ENCODE results near the gene PRAC2.

The PRAC2 gene

GRCh38 chr17:48717367-48718226 lies 5.4 kb upstream of the PRAC2 start:
- no peak overlapping the region for H3K4me3 ChIP-seq (ENCODE audit: low read length)

GRCh38 chr17:48718227-48718760 lies 4.7 kb upstream of the PRAC2 start:
- no peak overlapping the region for H3K4me3 ChIP-seq (ENCODE audit: low read length)
- TF ChIP-seq ZNF274 (IDR thresholded peaks at IDR 0.05; ENCODE audit: low read depth, low read length): no peak

More at GRCh38 chr17:48717367-48718226, 5.4 kb upstream of the PRAC2 start:
- TF ChIP-seq ZNF274 (IDR thresholded peaks at IDR 0.05; ENCODE audit: low read depth, low read length): no peak

GRCh38 chr17:48718761-48719641 lies 4.0 kb upstream of the PRAC2 start:
- H3K4me3 ChIP-seq (ENCODE audit: low read length): no peak overlapping the region
- TF ChIP-seq ZNF274 (IDR thresholded peaks at IDR 0.05; ENCODE audit: low read depth, low read length): no peak

GRCh38 chr17:48719642-48720265 lies 3.2 kb upstream of the PRAC2 start:
- no peak for TF ChIP-seq ZNF274 (IDR thresholded peaks at IDR 0.05; ENCODE audit: low read depth, low read length)
- H3K4me3 ChIP-seq (ENCODE audit: low read length): no peak overlapping the region

GRCh38 chr17:48720266-48721008 lies 2.5 kb upstream of the PRAC2 start:
- TF ChIP-seq ZNF274 (IDR thresholded peaks at IDR 0.05; ENCODE audit: low read depth, low read length): no peak
- H3K4me3 ChIP-seq (ENCODE audit: low read length): no peak overlapping the region

GRCh38 chr17:48721009-48721402 lies 2.0 kb upstream of the PRAC2 start:
- no peak for TF ChIP-seq ZNF274 (IDR thresholded peaks at IDR 0.05; ENCODE audit: low read depth, low read length)
- H3K4me3 ChIP-seq (ENCODE audit: low read length): no peak overlapping the region

GRCh38 chr17:48722201-48722907 lies 631 bp upstream of the PRAC2 start, which contains the start of gene PRAC1:
TSS of gene PRAC1 (minus strand) at chr17:48722518. CDS start at chr17:48722392, 126 bp downstream.
- no peak for TF ChIP-seq ZNF274 (IDR thresholded peaks at IDR 0.05; ENCODE audit: low read depth, low read length)
- H3K4me3 ChIP-seq (ENCODE audit: low read length): no peak within 1 kb of the TSS; the same call in 1 of the 2 replicates

- no peak for TF ChIP-seq ZNF274 (IDR thresholded peaks at IDR 0.05; ENCODE audit: low read depth, low read length)
- no peak overlapping the region; the same call in 1 of the 2 replicates for H3K4me3 ChIP-seq (ENCODE audit: low read length)
Observed at GRCh38 chr17:48723423-48724250, 652 bp downstream of the PRAC2 start.

- H3K4me3 ChIP-seq (ENCODE audit: low read length): no peak overlapping the region
- no peak for TF ChIP-seq ZNF274 (IDR thresholded peaks at IDR 0.05; ENCODE audit: low read depth, low read length)
Observed at GRCh38 chr17:48724251-48725003, 1.4 kb downstream of the PRAC2 start.

GRCh38 chr17:48725004-48725287 lies 2.0 kb downstream of the PRAC2 start:
- H3K4me3 ChIP-seq (ENCODE audit: low read length): no peak overlapping the region
- TF ChIP-seq ZNF274 (IDR thresholded peaks at IDR 0.05; ENCODE audit: low read depth, low read length): no peak

GRCh38 chr17:48725288-48726064 lies 2.5 kb downstream of the PRAC2 start:
- no peak overlapping the region for H3K4me3 ChIP-seq (ENCODE audit: low read length)
- TF ChIP-seq ZNF274 (IDR thresholded peaks at IDR 0.05; ENCODE audit: low read depth, low read length): no peak

All from GM08714 (cell line).